Esophagus muscularis mucosa (tissue), 4 donors: Measurements from ENCODE around the gene SPATA19. TPM values are rescaled to one million over a fixed set of nuclear protein-coding genes. Genes with fewer than 3 reads are reported as not detected.

Experiments
- DNase-seq: peaks from one replicate; pipeline ENCODE4 v3.0.0-alpha.2; 2017; ENCODE audit errors: extremely low spot score
- H3K27ac ChIP-seq, 4 donors: fragments of 200-600 bp; sonication (generic); replicated peaks in 1 of 4; 1 replicate in 3 of 4; 2 replicates in 1 of 4; pipeline ENCODE4 v1.5.1; 2016 to 2019; ENCODE audit warnings: mild to moderate bottlenecking in 1 of 4
- H3K27me3 ChIP-seq, 4 donors: fragments of 200-600 bp; sonication (generic); one replicate each; pipeline versions ENCODE4 v1.5.1 to v1.6.0; 2016 to 2019
- H3K36me3 ChIP-seq, 4 donors: fragments of 200-600 bp; sonication (generic); one replicate each; pipeline ENCODE4 v1.5.1; 2016 to 2019
- H3K4me1 ChIP-seq, 4 donors: fragments of 200-600 bp; sonication (generic); one replicate each; pipeline ENCODE4 v1.5.1; 2016 to 2019
- H3K4me3 ChIP-seq, 4 donors: fragments of 200-600 bp; sonication (generic); 1 replicate in 2 of 4; 2 replicates in 2 of 4; pipeline ENCODE4 v1.5.1; 2016 to 2019; ENCODE audit warnings: mild to moderate bottlenecking in 4 of 4, moderate library complexity in 1 of 4
- H3K9me3 ChIP-seq, 4 donors: fragments of 200-600 bp; sonication (generic); 1 replicate in 3 of 4; 2 replicates in 1 of 4; pipeline ENCODE4 v1.5.1; 2016 to 2019
- EP300 ChIP-seq: sonication (generic); formaldehyde crosslinking; IDR thresholded peaks from one replicate; pipeline ENCODE4 v1.6.1; 2017; ENCODE audit warnings: antibody characterized with exemption
- POLR2A ChIP-seq: fragments of 450-650 bp; IDR thresholded peaks from one replicate; pipeline ENCODE4 v1.6.1; 2017; ENCODE audit warnings: antibody characterized with exemption, moderate library complexity, mild to moderate bottlenecking, low read depth
- POLR2AphosphoS5 ChIP-seq, 2 donors: sonication (generic); formaldehyde crosslinking; IDR thresholded peaks; one replicate each; pipeline ENCODE4 v1.6.1; 2017; ENCODE audit warnings: antibody characterized with exemption in 2 of 2
- WGBS: methylation state at CpG from one replicate; pipeline ENCODE4 v1.1.5; 2018; 5-methylcytosine and 5-hydroxymethylcytosine counted together
- intact Hi-C: fragments of 100-400 bp; cut with DNase I; formaldehyde crosslinking; loops from one replicate; pipeline ENCODE4 v1.15.1; 2023
- total RNA-seq, 4 donors: library from RNA; depleted of rRNA; stranded (reverse); fragments of >200 nt; gene quantifications; one replicate each; pipeline versions ENCODE4 v1.1.0 to v1.2.1, GENCODE V29; 2016
- TF ChIP-seq, protein P1 (sequence below), 3 experiments: fragments of 200-600 bp in 2 of 3; fragments of 450-650 bp in 1 of 3; sonication (generic) in 2 of 3; IDR thresholded peaks; one replicate each; pipeline ENCODE4 v1.5.1; 2017 to 2019; ENCODE audit warnings: antibody characterized with exemption in 3 of 3, mild to moderate bottlenecking in 2 of 3, moderate library complexity in 1 of 3

SPATA19 gene
- total RNA-seq, 4 donors from 2014 or later: not detected

GRCh38 chr11:133819746-133820315 lies 25.5 kb downstream of the SPATA19 start:
- intact Hi-C loops: no loop called here
- no peak for TF ChIP-seq POLR2A
- TF ChIP-seq POLR2AphosphoS5 (IDR thresholded peaks at IDR 0.05): no peak
- TF ChIP-seq EP300: no peak
- TF ChIP-seq, protein P1, sequence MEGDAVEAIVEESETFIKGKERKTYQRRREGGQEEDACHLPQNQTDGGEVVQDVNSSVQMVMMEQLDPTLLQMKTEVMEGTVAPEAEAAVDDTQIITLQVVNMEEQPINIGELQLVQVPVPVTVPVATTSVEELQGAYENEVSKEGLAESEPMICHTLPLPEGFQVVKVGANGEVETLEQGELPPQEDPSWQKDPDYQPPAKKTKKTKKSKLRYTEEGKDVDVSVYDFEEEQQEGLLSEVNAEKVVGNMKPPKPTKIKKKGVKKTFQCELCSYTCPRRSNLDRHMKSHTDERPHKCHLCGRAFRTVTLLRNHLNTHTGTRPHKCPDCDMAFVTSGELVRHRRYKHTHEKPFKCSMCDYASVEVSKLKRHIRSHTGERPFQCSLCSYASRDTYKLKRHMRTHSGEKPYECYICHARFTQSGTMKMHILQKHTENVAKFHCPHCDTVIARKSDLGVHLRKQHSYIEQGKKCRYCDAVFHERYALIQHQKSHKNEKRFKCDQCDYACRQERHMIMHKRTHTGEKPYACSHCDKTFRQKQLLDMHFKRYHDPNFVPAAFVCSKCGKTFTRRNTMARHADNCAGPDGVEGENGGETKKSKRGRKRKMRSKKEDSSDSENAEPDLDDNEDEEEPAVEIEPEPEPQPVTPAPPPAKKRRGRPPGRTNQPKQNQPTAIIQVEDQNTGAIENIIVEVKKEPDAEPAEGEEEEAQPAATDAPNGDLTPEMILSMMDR (IDR thresholded peaks at IDR 0.05): no peak
- Histone ChIP-seq H3K4me1 (no peaks in the 10 kb centered on the region), H3K27me3 (peaks cover 0 to 8% (median 0%) of the 10 kb centered on the region in 4 donors), H3K4me3 (no peak overlapping the region), H3K36me3 (no peaks in the 10 kb centered on the region), H3K27ac (no peak overlapping the region), H3K9me3 (no peaks in the 10 kb centered on the region)
- WGBS: 73% methylated on average over 6 of the region's 6 CpGs
- DNase-seq: no peak

- Histone ChIP-seq H3K4me1 (no peaks in the 10 kb centered on the region), H3K36me3 (no peaks in the 10 kb centered on the region), H3K9me3 (no peaks in the 10 kb centered on the region), H3K27ac (no peak overlapping the region), H3K4me3 (no peak overlapping the region), H3K27me3 (peaks cover 0 to 15% (median 0%) of the 10 kb centered on the region in 4 donors)
- no peak for TF ChIP-seq POLR2A
- TF ChIP-seq, protein P1 (IDR thresholded peaks at IDR 0.05): no peak
- TF ChIP-seq EP300: no peak
- no peak for TF ChIP-seq POLR2AphosphoS5 (IDR thresholded peaks at IDR 0.05)
- WGBS: 90% methylated on average over 10 of the region's 10 CpGs
- DNase-seq: no peak
- intact Hi-C loops: no loop called here
Measured at GRCh38 chr11:133819114-133819513, 26.2 kb downstream of the SPATA19 start.

DNA sequence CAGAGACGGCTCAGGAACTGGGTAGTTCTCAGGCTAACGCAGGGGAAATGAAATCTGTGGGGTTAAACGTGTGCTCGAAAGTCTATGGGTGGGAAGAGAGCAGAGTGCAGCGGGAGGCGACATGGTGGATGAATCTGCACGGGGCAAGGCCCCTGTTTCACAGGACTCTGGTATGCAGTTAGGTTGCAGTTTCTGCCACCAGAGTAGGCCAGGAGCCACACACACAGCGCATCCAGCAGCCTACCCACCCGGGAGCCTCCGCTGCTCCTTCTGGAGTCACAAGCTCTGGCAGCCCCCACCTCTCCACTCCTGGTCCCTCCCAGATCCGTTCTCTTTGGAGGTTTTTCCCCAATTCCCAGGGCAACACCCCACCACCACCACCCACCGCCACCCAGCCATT lies 27.0 kb downstream of the SPATA19 start:
- no peak for DNase-seq
- no peak overlapping the region for H3K4me3 ChIP-seq
- H3K27ac ChIP-seq: no peak overlapping the region
- H3K27me3 ChIP-seq: peaks cover 0 to 22% (median 0%) of the 10 kb centered on the region in 4 donors
- no peak for TF ChIP-seq EP300
- TF ChIP-seq, protein P1 (IDR thresholded peaks at IDR 0.05): no peak
- no peak for TF ChIP-seq POLR2A
- TF ChIP-seq POLR2AphosphoS5 (IDR thresholded peaks at IDR 0.05): no peak
- no peaks in the 10 kb centered on the region for H3K4me1 ChIP-seq
- intact Hi-C loops: no loop called here
- no peaks in the 10 kb centered on the region for H3K9me3 ChIP-seq
- WGBS: 80% methylated on average over 11 of the region's 12 CpGs
- no peaks in the 10 kb centered on the region for H3K36me3 ChIP-seq

DNA sequence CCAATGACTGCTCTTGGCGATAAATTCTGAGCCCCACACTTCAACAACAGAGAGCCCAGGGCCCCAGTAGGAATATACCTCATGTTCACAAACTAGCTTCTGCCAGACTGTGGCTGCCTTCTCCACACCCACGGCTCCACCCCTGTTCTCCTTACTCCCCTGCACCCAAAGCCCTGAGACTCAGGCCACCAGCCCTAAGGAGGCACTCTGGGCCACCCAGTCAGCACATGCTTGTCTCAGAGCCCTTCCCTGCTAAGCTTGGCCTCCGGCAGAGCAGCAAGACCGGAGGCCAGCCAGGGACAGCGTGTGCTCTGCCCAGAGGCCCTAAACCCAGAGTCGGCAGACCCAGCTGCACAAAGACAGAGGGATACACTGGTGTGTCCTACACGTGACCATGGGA lies 27.9 kb downstream of the SPATA19 start:
- H3K9me3 ChIP-seq: no peaks in the 10 kb centered on the region
- TF ChIP-seq EP300: no peak
- TF ChIP-seq, protein P1 (IDR thresholded peaks at IDR 0.05): no peak
- TF ChIP-seq POLR2AphosphoS5 (IDR thresholded peaks at IDR 0.05): no peak
- no peak for TF ChIP-seq POLR2A
- H3K27ac ChIP-seq: no peak overlapping the region
- intact Hi-C loops: no loop called here
- no peaks in the 10 kb centered on the region for H3K36me3 ChIP-seq
- no peak overlapping the region for H3K4me3 ChIP-seq
- H3K27me3 ChIP-seq: peaks cover 0 to 22% (median 0%) of the 10 kb centered on the region in 4 donors
- DNase-seq: no peak
- WGBS: 87% methylated on average over 7 of the region's 7 CpGs
- no peaks in the 10 kb centered on the region for H3K4me1 ChIP-seq
